AG10803 (cell line): ENCODE results near the gene YIPF3.

Experiments
- DNase-seq: peaks from one replicate; pipeline ENCODE4 v3.0.0; 2010; ENCODE audit warnings: low read depth
- H3K4me3 ChIP-seq: 2 replicates; pipeline ENCODE4 v1.5.1; 2011; ENCODE audit warnings: mild to moderate bottlenecking, low read length, control low read depth
- CTCF ChIP-seq: conservative IDR thresholded peaks from 2 replicates; pipeline ENCODE4 v1.5.1; 2011; ENCODE audit warnings: mild to moderate bottlenecking, low read length, control low read depth, inconsistent platforms

Gene YIPF3

GRCh38 chr6:43491750-43492661, 24.7 kb downstream of the YIPF3 start:
- DNase-seq: peak; percentile 80
- no peak for TF ChIP-seq CTCF
- peak overlapping the region; percentile 17; the same call in 1 of the 2 replicates for H3K4me3 ChIP-seq

GRCh38 chr6:43490523-43490939, 26.2 kb downstream of the YIPF3 start:
- no peak overlapping the region for H3K4me3 ChIP-seq
- TF ChIP-seq CTCF: no peak
- no peak for DNase-seq

GRCh38 chr6:43489277-43490072, 27.3 kb downstream of the YIPF3 start:
- DNase-seq: no peak
- no peak for TF ChIP-seq CTCF
- no peak overlapping the region for H3K4me3 ChIP-seq

- peak; percentile 51 for DNase-seq
- TF ChIP-seq CTCF: no peak
- H3K4me3 ChIP-seq: no peak overlapping the region
Observed at GRCh38 chr6:43488667-43489276, 28.0 kb downstream of the YIPF3 start.

GRCh38 chr6:43481591-43482236, 35.0 kb downstream of the YIPF3 start:
- DNase-seq: no peak
- H3K4me3 ChIP-seq: no peak overlapping the region
- TF ChIP-seq CTCF: no peak

- no peak for DNase-seq
- TF ChIP-seq CTCF: no peak
- no peak overlapping the region for H3K4me3 ChIP-seq
Observed at GRCh38 chr6:43481075-43481474, 35.7 kb downstream of the YIPF3 start.
